GM21526 (cell line): Measurements from ENCODE around the gene USP49.

Experiments
- ATAC-seq: cut with Tn5 transposase; IDR thresholded peaks from one replicate; pipeline ENCODE4 v1.9.1; 2021; ENCODE audit warnings: moderate library complexity; ENCODE audit not compliant: unreplicated experiment, low FRiP score

USP49 gene

GRCh38 chr6:41763470-41763869 is 131.7 kb downstream of the USP49 start:
- no peak for ATAC-seq

- no peak for ATAC-seq
These were observed 135.1 kb downstream of the USP49 start for GRCh38 chr6:41759905-41760579.

GRCh38 chr6:41759106-41759904 is 135.9 kb downstream of the USP49 start:
- ATAC-seq: no peak

GRCh38 chr6:41758641-41759035 is 136.5 kb downstream of the USP49 start:
- no peak for ATAC-seq

- ATAC-seq: no peak
These were observed 137.1 kb downstream of the USP49 start for GRCh38 chr6:41757931-41758640.

GRCh38 chr6:41757271-41757670 is 137.9 kb downstream of the USP49 start:
- ATAC-seq: no peak

- ATAC-seq: no peak
These were observed 138.8 kb downstream of the USP49 start for GRCh38 chr6:41756354-41756753.

GRCh38 chr6:41755895-41756294 is 139.3 kb downstream of the USP49 start:
- no peak for ATAC-seq

- ATAC-seq: no peak
These were observed 144.8 kb downstream of the USP49 start for GRCh38 chr6:41750374-41750773.

- no peak for ATAC-seq
These were observed 146.6 kb downstream of the USP49 start for GRCh38 chr6:41748542-41748941.

- ATAC-seq: no peak
These were observed 147.1 kb downstream of the USP49 start for GRCh38 chr6:41748102-41748477.

- ATAC-seq: no peak
These were observed 147.7 kb downstream of the USP49 start, which contains the start of gene PGC for GRCh38 chr6:41747256-41748101. TSS of gene PGC (minus strand) at chr6:41747397. CDS start at chr6:41747334, 63 bp downstream.

- no peak for ATAC-seq
These were observed 149.1 kb downstream of the USP49 start for GRCh38 chr6:41746107-41746506.

- no peak for ATAC-seq
These were observed 150.9 kb downstream of the USP49 start for GRCh38 chr6:41744236-41744787.

GRCh38 chr6:41743406-41744235 is 151.6 kb downstream of the USP49 start:
- no peak for ATAC-seq

- ATAC-seq: no peak
These were observed 153.3 kb downstream of the USP49 start for GRCh38 chr6:41741625-41742490.

- ATAC-seq: no peak
These were observed 154.6 kb downstream of the USP49 start for GRCh38 chr6:41740366-41741162.
